Heart right ventricle (tissue), 16 donors: ENCODE results near the gene UQCRH. TPM values are rescaled to one million over a fixed set of nuclear protein-coding genes. Genes with fewer than 3 reads are reported as not detected.
A peak's percentile ranks its signal among the peaks of the same experiment; 100 is the strongest.

Experiments
- ATAC-seq, 8 donors: fragments of 200-7000 bp; cut with Tn5 transposase; one replicate each; pipeline ENCODE4 v1.9.1; 2020; ENCODE audit warnings: mild to moderate bottlenecking in 8 of 8, moderate library complexity in 8 of 8, moderate number of reproducible peaks in 1 of 8
- DNase-seq, 2 donors: peaks; one replicate each; pipeline ENCODE4 v3.0.0-alpha.2; 2020
- H3K27ac ChIP-seq, 10 donors: fragments of 200-600 bp; sonication (generic) in 2 of 10; one replicate each; pipeline versions ENCODE4 v1.5.0 to v1.8.0; 2020 to 2022; ENCODE audit warnings: mild to moderate bottlenecking in 3 of 10
- H3K27me3 ChIP-seq, 7 donors: fragments of 200-600 bp; one replicate each; pipeline ENCODE4 v1.8.0; 2021 to 2022; ENCODE audit warnings: mild to moderate bottlenecking in 2 of 7
- H3K36me3 ChIP-seq, 9 donors: fragments of 200-600 bp; sonication (generic) in 1 of 9; one replicate each; pipeline versions ENCODE4 v1.5.0 to v1.8.0; 2020 to 2022; ENCODE audit warnings: mild to moderate bottlenecking in 2 of 9
- H3K4me1 ChIP-seq, 9 donors: fragments of 200-600 bp; sonication (generic) in 1 of 9; one replicate each; pipeline versions ENCODE4 v1.5.0 to v1.8.0; 2020 to 2022; ENCODE audit warnings: mild to moderate bottlenecking in 4 of 9
- H3K4me3 ChIP-seq, 10 donors: fragments of 200-600 bp; sonication (generic) in 2 of 10; one replicate each; pipeline versions ENCODE4 v1.5.0 to v1.8.0; 2020 to 2022; ENCODE audit warnings: mild to moderate bottlenecking in 7 of 10, moderate library complexity in 2 of 10
- H3K9me3 ChIP-seq, 11 donors: fragments of 200-600 bp in 10 of 11; sonication (generic) in 2 of 11; one replicate each; pipeline versions ENCODE4 v1.5.0 to v1.8.0; 2013 to 2022; ENCODE audit warnings: mild to moderate bottlenecking in 2 of 11, control low read depth in 1 of 11, moderate library complexity in 1 of 11
- WGBS, 2 donors: extraction: QIAGEN DNeasy Blood & Tissue Kit; methylation state at CpG; one replicate each; pipeline ENCODE4 v1.1.7; 2013; ENCODE audit warnings: inconsistent platforms in 1 of 2; 5-methylcytosine and 5-hydroxymethylcytosine counted together
- intact Hi-C, 10 donors: fragments of 100-400 bp; cut with DNase I; formaldehyde crosslinking; loops; one replicate each; pipeline versions ENCODE4 v1.11.1 to v1.14.2; 2022
- polyA plus RNA-seq, 2 donors: library from polyadenylated mRNA; stranded (reverse); fragments of 200-250 nt; gene quantifications; one replicate each; pipeline ENCODE4 v1.2.3, GENCODE V29; 2013
- total RNA-seq, 10 donors: library from RNA; stranded (reverse); fragmentation: NEBNext Ultra II Directional in 3 of 10; extraction: Animal tissue kit (Norgen Biotek cat#: 25700) in 3 of 10; gene quantifications; one replicate each; pipeline versions ENCODE4 v1.2.1 to v1.2.4, GENCODE V29; 2021 to 2023
- TF ChIP-seq, protein P1 (sequence below), 9 donors: fragments of 200-600 bp; sonication (generic) in 2 of 9; IDR thresholded peaks; one replicate each; pipeline versions ENCODE4 v1.5.0 to v1.8.0; 2021 to 2022; ENCODE audit warnings: antibody characterized with exemption in 9 of 9, mild to moderate bottlenecking in 5 of 9, moderate library complexity in 1 of 9
- donor health status: Arrhythmogenic right ventricular cardiomyopathy.
- donor health status: ischemic (EF 13 %, LVEDD 7.1; RV severe dilation, severe dysfunction).
- donor health status: healthy with polysubstance abuse.
- donor health status: DM: no; HTN: yes; CAD: no.
- donor health status: DM: no; HTN: no; CAD: no.
- donor health status: ischemic (EF 25% LVEDD 6.9; RV normal size, moderate dysfunction).
- donor health status: ischemic (EF 25% LVEDD 5.7; RV mildly dilated, moderate dysfunction).
- donor health status: healthy.
- donor health status: DM: yes; HTN: yes; CAD: no.
- donor health status: Ischemic cardiomyopathy.
- donor health status: ischemic (EF 35%, LVEDD 5.7; RV mildly dilated, moderate dysfunction).
- donor health status: nonischemic (EF 11% LVEDD 7.7; RV severe dilation, severe dysfunction).
- donor health status: DM: yes; HTN: yes; CAD: no.
- donor health status: PGD.
- donor health status: ischemic (EF 29% LVEDD 5.4; RV normal size, mild dysfunction).
- donor health status: nonischemic (EF 23%, LVEDD 6.1; RV moderate dilation, normal function).

UQCRH gene
- total and polyA plus RNA-seq, 12 donors: 759 to 1,588 (median 1,005) TPM

DNA sequence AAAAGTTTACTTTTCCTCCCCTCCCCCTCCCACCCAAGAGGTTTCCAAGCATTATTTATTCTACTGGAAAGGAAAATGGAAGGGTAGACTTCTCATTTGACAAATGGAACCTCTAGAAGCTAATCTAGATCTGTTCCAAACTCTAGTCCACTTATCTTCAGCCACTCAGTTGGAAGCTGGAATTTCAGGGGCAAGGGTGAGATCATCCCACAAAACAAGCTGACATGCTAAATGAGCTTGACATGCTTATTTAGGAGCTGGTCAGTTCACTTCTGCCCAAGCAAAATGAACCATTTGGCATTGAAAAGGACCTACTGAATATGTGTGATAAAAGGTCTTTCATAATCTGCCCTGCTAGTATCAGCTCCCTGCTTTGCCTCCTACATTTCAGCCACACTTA, 5.1 kb upstream of the UQCRH start:
- DNase-seq (no peak), ATAC-seq (no peak)
- no peaks in the 10 kb centered on the region for H3K9me3 ChIP-seq
- peaks cover 7 to 39% (median 30%) of the 10 kb centered on the region in 9 donors for H3K4me1 ChIP-seq
- peak overlapping the region in 6 of 10 donors; percentile 27 to 99 (median 97) for H3K27ac ChIP-seq
- no peak overlapping the region for H3K4me3 ChIP-seq
- intact Hi-C loops: loop anchor here in 1 of 10 donors (5.0 kb wide), 1 partner anchor 51 kb away; the partner anchor contains the start of gene RAD54L
- no peaks in the 10 kb centered on the region for H3K27me3 ChIP-seq
- TF ChIP-seq, protein P1, sequence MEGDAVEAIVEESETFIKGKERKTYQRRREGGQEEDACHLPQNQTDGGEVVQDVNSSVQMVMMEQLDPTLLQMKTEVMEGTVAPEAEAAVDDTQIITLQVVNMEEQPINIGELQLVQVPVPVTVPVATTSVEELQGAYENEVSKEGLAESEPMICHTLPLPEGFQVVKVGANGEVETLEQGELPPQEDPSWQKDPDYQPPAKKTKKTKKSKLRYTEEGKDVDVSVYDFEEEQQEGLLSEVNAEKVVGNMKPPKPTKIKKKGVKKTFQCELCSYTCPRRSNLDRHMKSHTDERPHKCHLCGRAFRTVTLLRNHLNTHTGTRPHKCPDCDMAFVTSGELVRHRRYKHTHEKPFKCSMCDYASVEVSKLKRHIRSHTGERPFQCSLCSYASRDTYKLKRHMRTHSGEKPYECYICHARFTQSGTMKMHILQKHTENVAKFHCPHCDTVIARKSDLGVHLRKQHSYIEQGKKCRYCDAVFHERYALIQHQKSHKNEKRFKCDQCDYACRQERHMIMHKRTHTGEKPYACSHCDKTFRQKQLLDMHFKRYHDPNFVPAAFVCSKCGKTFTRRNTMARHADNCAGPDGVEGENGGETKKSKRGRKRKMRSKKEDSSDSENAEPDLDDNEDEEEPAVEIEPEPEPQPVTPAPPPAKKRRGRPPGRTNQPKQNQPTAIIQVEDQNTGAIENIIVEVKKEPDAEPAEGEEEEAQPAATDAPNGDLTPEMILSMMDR (IDR thresholded peaks at IDR 0.05): no peak
- H3K36me3 ChIP-seq: peaks cover 0 to 48% (median 43%) of the 10 kb centered on the region in 9 donors

DNA sequence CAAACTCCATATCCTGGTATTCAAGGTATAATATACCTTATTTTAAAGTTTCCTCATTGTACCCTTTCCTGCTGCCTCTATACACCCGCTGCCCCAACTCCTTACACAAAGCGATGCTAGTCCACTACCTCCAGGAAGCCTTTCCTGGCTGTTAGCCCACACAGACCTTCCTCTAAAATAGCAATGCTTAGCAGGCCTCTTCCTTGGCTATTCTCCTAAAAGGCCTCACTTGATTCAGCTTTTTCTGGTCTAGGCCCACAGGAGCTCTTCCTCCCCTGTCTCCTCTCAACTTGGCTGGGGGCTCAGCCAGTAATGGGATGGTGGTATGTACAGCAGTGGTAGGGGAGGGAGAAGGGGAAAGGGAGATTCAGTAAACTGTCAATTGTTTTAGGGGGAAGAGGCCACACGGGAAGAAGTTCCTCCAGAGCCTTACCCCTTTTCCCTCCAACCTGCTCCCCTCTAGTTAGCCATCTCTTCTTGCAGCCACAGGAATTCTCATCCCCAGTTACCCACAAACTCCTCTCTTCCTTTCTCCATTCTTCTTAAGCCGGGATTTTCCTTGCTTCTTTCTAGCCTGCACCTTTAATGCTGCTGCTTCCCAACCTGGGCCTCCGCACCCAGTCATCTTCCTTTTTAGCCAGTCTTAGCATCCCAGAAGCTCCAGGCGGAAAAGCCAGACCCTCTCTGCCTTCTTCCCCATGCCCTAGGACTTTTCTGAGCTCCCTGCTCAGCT, 2.7 kb upstream of the UQCRH start:
- ATAC-seq: no peak
- H3K4me1 ChIP-seq: peaks cover 7 to 56% (median 46%) of the 10 kb centered on the region in 9 donors
- WGBS, 2 donors: 21 to 24% methylated on average over 6 of the region's 6 CpGs
- peak in 1 of 2 donors; percentile 48 for DNase-seq
- H3K9me3 ChIP-seq: no peaks in the 10 kb centered on the region
- peak overlapping the region; percentile 95 to 99 (median 98) for H3K27ac ChIP-seq
- TF ChIP-seq, protein P1 (IDR thresholded peaks at IDR 0.05): no peak
- peaks cover 0 to 25% (median 19%) of the 10 kb centered on the region in 9 donors for H3K36me3 ChIP-seq
- H3K27me3 ChIP-seq: no peaks in the 10 kb centered on the region
- intact Hi-C loops: loop anchor here in 6 of 10 donors (5.0 kb wide), 2 partner anchors 41 to 54 kb away; partner anchors contain the start of genes NSUN4 (in 5 of the 6) and RAD54L (in 2 of the 6)
- H3K4me3 ChIP-seq: peak overlapping the region; percentile 76 to 98 (median 90)

DNA sequence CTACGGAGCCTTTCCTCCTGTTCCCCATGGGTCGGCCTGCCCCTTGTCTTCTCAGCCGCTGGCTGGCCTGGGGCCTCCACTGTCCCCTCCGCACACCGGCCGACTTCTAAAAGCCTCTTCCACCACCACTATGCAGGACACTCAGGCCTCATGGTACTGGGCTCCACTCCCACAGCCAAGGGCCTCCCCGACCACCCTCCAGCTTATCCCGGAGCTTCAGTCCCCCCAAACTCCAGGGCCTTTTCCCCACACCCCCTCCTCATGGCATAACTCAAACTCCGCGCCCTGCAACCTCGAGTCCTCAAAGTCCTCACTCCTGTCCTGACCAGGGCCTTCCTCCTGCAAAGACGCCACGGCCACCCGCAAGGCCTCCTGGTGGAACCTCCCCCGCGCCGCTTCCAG, 2.1 kb upstream of the UQCRH start:
- H3K4me3 ChIP-seq: peak overlapping the region; percentile 76 to 98 (median 90)
- no peaks in the 10 kb centered on the region for H3K9me3 ChIP-seq
- no peak for DNase-seq
- peaks cover 0 to 20% (median 15%) of the 10 kb centered on the region in 9 donors for H3K36me3 ChIP-seq
- peaks cover 7 to 62% (median 51%) of the 10 kb centered on the region in 9 donors for H3K4me1 ChIP-seq
- H3K27ac ChIP-seq: peak overlapping the region; percentile 95 to 99 (median 98)
- ATAC-seq: no peak
- TF ChIP-seq, protein P1 (IDR thresholded peaks at IDR 0.05): no peak
- WGBS, 2 donors: 4 to 8% methylated on average over 17 of the region's 17 CpGs
- intact Hi-C loops: loop anchor here in 6 of 10 donors (5.0 kb wide), 2 partner anchors 41 to 54 kb away; partner anchors contain the start of genes NSUN4 (in 5 of the 6) and RAD54L (in 2 of the 6)
- H3K27me3 ChIP-seq: no peaks in the 10 kb centered on the region

DNA sequence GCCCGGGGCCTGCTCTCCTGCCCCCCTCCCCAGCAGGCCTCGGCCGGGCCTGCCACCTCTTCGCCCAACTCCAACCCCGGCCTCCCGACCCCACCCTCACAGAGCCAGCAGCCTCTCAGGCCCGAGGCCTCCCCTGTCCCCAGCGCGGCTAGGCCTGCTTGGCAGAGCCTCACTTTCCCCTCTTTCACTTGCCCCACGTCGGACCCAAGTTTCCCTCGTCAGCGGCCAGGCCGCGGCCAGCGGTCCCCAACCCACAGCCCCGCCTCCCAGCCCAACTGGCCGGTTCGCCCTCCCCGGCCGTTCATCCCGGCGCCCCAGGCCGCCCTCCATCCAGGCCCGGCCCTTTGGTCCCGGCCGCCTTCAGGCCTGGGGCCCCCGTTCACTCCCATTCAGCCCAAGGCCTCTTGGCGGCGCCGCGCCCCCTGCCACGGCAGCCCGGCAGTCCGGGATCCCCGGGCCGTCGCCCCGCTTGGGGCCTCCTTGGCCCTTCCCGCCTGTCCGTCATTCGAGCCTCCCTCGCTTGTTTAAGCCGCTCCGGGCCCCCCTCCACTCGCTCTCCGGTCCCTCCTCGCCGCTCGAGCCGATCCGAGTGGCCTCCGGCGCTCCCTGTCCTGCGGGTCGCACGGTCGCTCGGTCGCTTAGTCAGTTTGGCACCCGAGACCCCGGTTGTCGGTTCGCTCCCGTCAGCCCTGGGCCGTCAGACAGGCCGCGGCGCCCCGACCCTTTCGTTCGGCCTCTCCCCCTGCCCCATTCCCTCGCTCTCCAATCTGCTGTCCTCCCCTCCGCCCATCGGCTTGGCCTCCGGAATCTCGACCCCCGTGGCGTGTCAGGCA, 1.5 kb upstream of the UQCRH start:
- ATAC-seq (peak; percentile 3 to 55 (median 15)), DNase-seq (peak; percentile 38 to 60)
- intact Hi-C loops: loop anchor here in 7 of 10 donors (2.0 to 5.0 kb wide), 4 partner anchors 39 to 55 kb away; partner anchors contain the start of genes NSUN4 (in 7 of the 7) and RAD54L (in 3 of the 7)

More for the DNA sequence above, 1.5 kb upstream of the UQCRH start:
- TF ChIP-seq, protein P1 (IDR thresholded peaks at IDR 0.05): peak in 6 of 9 donors; percentile 7 to 40 (median 32)
- 0 to 1% methylated on average over 79 of the region's 79 CpGs for WGBS, 2 donors
- peaks cover 0 to 20% (median 13%) of the 10 kb centered on the region in 9 donors for H3K36me3 ChIP-seq
- no peaks in the 10 kb centered on the region for H3K9me3 ChIP-seq
- H3K4me1 ChIP-seq: peaks cover 10 to 68% (median 57%) of the 10 kb centered on the region in 9 donors
- H3K27ac ChIP-seq: peak overlapping the region; percentile 95 to 99 (median 98)
- no peaks in the 10 kb centered on the region for H3K27me3 ChIP-seq
- H3K4me3 ChIP-seq: peak overlapping the region; percentile 76 to 98 (median 90)
